HepG2 (cell line): Measurements from ENCODE around the gene COQ8A. TPM values are rescaled to one million over a fixed set of nuclear protein-coding genes. Genes with fewer than 3 reads are reported as not detected.

ENCODE experiments used
- AHDC1 ChIP-seq: sonication (generic); formaldehyde crosslinking; IDR thresholded peaks from 2 replicates; pipeline ENCODE4 v1.5.1; 2020; ENCODE audit warnings: mild to moderate bottlenecking, missing genetic modification reagents, borderline replicate concordance
- ARNTL ChIP-seq: sonication (generic); formaldehyde crosslinking; IDR thresholded peaks from 2 replicates; pipeline ENCODE4 v1.4.0; 2020; ENCODE audit warnings: mild to moderate bottlenecking, missing genetic modification reagents
- ASH2L ChIP-seq: fragments of 300-600, 200-600 bp; sonication (generic); IDR thresholded peaks from 2 replicates; pipeline ENCODE4 v1.7.0; 2017; ENCODE audit warnings: low read depth, mild to moderate bottlenecking, moderate library complexity, mixed read lengths, low read length; ENCODE audit not compliant: insufficient read length
- ATF5 ChIP-seq: sonication (generic); formaldehyde crosslinking; IDR thresholded peaks from 2 replicates; pipeline ENCODE4 v1.4.0; 2020; ENCODE audit warnings: mild to moderate bottlenecking, low read depth, missing genetic modification reagents
- BRCA1 ChIP-seq: sonication (generic); formaldehyde crosslinking; IDR thresholded peaks from 2 replicates; pipeline ENCODE4 v1.4.0; 2020; ENCODE audit warnings: missing genetic modification reagents
- LCORL ChIP-seq, 2 experiments: fragments of 450-650 bp in 1 of 2; sonication (generic) in 1 of 2; formaldehyde crosslinking in 1 of 2; IDR thresholded peaks; 2 replicates each; pipeline versions ENCODE4 v1.5.0 to v1.6.1; 2017 to 2020; ENCODE audit warnings: antibody characterized with exemption in 1 of 2, missing genetic modification reagents in 1 of 2
- PCBP1 ChIP-seq: fragments of 200-400 bp; formaldehyde crosslinking; IDR thresholded peaks from 2 replicates; pipeline ENCODE4 v1.6.1; 2017; ENCODE audit warnings: mild to moderate bottlenecking, low read depth, low read length, borderline replicate concordance
- ZNF317 ChIP-seq: sonication (generic); formaldehyde crosslinking; IDR thresholded peaks from 2 replicates; pipeline ENCODE4 v1.5.0; 2020; ENCODE audit warnings: mild to moderate bottlenecking, missing genetic modification reagents
- ZNF318 ChIP-seq: sonication (generic); formaldehyde crosslinking; IDR thresholded peaks from 2 replicates; pipeline ENCODE4 v1.4.0; 2020; ENCODE audit warnings: mild to moderate bottlenecking, missing genetic modification reagents
- ZNF350 ChIP-seq: sonication (generic); formaldehyde crosslinking; IDR thresholded peaks from 2 replicates; pipeline ENCODE4 v1.4.0; 2020; ENCODE audit warnings: mild to moderate bottlenecking, low read depth, missing genetic modification reagents, borderline replicate concordance
- ZNF441 ChIP-seq: sonication (generic); formaldehyde crosslinking; IDR thresholded peaks from 2 replicates; pipeline ENCODE4 v1.7.0; 2021; ENCODE audit warnings: missing genetic modification reagents, borderline replicate concordance
- ZNF451 ChIP-seq: sonication (generic); formaldehyde crosslinking; IDR thresholded peaks from 2 replicates; pipeline ENCODE4 v1.5.0; 2020; ENCODE audit warnings: mild to moderate bottlenecking, missing genetic modification reagents
- ZNF501 ChIP-seq: sonication (generic); formaldehyde crosslinking; IDR thresholded peaks from 2 replicates; pipeline ENCODE4 v1.5.1; 2020; ENCODE audit warnings: mild to moderate bottlenecking, moderate library complexity, missing genetic modification reagents
- polyA plus RNA-seq, 8 experiments: library from polyadenylated mRNA; depleted of rRNA in 3 of 8; stranded (reverse) in 7 of 8; unstranded in 1 of 8; fragments of >200 nt; fragmentation: Illumina TruSeq in 4 of 8; extraction: Trizol in 4 of 8; gene quantifications; 2 replicates each; pipeline versions ENCODE4 v1.2.1 to v1.2.3, GENCODE V29; 2011 to 2016; ENCODE audit warnings: low read depth in 4 of 8, missing spikeins in 1 of 8, mixed read lengths in 1 of 8; ENCODE audit not compliant: insufficient read depth in 1 of 8
- total RNA-seq, 5 experiments: library from RNA; depleted of rRNA; stranded (reverse); fragments of >200 nt; fragmentation: Illumina TruSeq; extraction: Trizol; gene quantifications; 2 replicates each; pipeline ENCODE4 v1.2.3, GENCODE V29; 2016; ENCODE audit warnings: low read depth in 1 of 5

COQ8A gene
- total and polyA plus RNA-seq, 2 of the 13 experiments (the other 11 are each of a cell fraction or from before 2014, with no cell fraction given) = 60.4 to 88.7 TPM

- TF ChIP-seq AHDC1 (no peak), ARNTL (CRISPR knock-in tag) (0 out of 2 replicates have a peak, but pooled peaks have one; percentile 45), ZNF350 (0 out of 2 replicates have a peak, but pooled peaks have one; percentile 15), PCBP1 (0 out of 2 replicates have a peak, but pooled peaks have one; percentile 21), ZNF451 (CRISPR knock-in tag) (peak; percentile 56; the same call in 1 of the 2 replicates), ZNF501 (CRISPR knock-in tag) (peak; percentile 40; the same call in 1 of the 2 replicates), ATF5 (CRISPR knock-in tag) (no peak), ZNF441 (CRISPR knock-in tag) (no peak), ZNF318 (0 out of 2 replicates have a peak, but pooled peaks have one; percentile 0), ZNF317 (CRISPR knock-in tag) (0 out of 2 replicates have a peak, but pooled peaks have one; percentile 38), BRCA1 (no peak), LCORL (IDR thresholded peaks at IDR 0.05) (no peak), LCORL (CRISPR knock-in tag; IDR thresholded peaks at IDR 0.05) (peak; percentile 49), ASH2L (peak; percentile 22)
Measured at GRCh38 chr1:226974544-226975258, 34.6 kb downstream of the COQ8A start (continued).
